GM19023 (cell line): ENCODE results near the gene SIRPG.
"Not testable (repeated sequence)": the region's sequence is repeated elsewhere in the genome, so short reads cannot be mapped to it uniquely, and the experiment has no call there.

Experiments
- ATAC-seq: cut with Tn5 transposase; IDR thresholded peaks from one replicate; pipeline ENCODE4 v1.9.1; 2021; ENCODE audit warnings: mild to moderate bottlenecking, moderate library complexity; ENCODE audit not compliant: unreplicated experiment

SIRPG gene

GRCh38 chr20:1657556-1658334 lies at the start of gene SIRPG:
SIRPG (minus strand) TSS chr20:1657779; CDS start chr20:1657714, 65 bp downstream.
- no peak for ATAC-seq

- ATAC-seq = not testable (repeated sequence)
Observed at GRCh38 chr20:1706887-1707286, 49.3 kb upstream of the SIRPG start.

GRCh38 chr20:1706079-1706478 lies 48.5 kb upstream of the SIRPG start:
- no peak for ATAC-seq

- ATAC-seq = no peak
Observed at GRCh38 chr20:1702855-1703254, 45.3 kb upstream of the SIRPG start.

GRCh38 chr20:1702328-1702727 lies 44.7 kb upstream of the SIRPG start:
- no peak for ATAC-seq

GRCh38 chr20:1700990-1701389 lies 43.4 kb upstream of the SIRPG start:
- ATAC-seq = no peak

GRCh38 chr20:1697592-1697991 lies 40.0 kb upstream of the SIRPG start:
- no peak for ATAC-seq

GRCh38 chr20:1696521-1697209 lies 39.1 kb upstream of the SIRPG start:
- ATAC-seq = no peak

GRCh38 chr20:1694672-1695071 lies 37.1 kb upstream of the SIRPG start:
- ATAC-seq = no peak

- no peak for ATAC-seq
Observed at GRCh38 chr20:1693427-1693826, 35.8 kb upstream of the SIRPG start.

GRCh38 chr20:1689721-1690120 lies 32.1 kb upstream of the SIRPG start:
- ATAC-seq = no peak

- ATAC-seq = no peak
Observed at GRCh38 chr20:1688886-1689538, 31.4 kb upstream of the SIRPG start.

- ATAC-seq = no peak
Observed at GRCh38 chr20:1687053-1687452, 29.5 kb upstream of the SIRPG start.

GRCh38 chr20:1686151-1686748 lies 28.7 kb upstream of the SIRPG start:
- no peak for ATAC-seq

- ATAC-seq = no peak
Observed at GRCh38 chr20:1685304-1686052, 27.9 kb upstream of the SIRPG start.

GRCh38 chr20:1684872-1685271 lies 27.3 kb upstream of the SIRPG start:
- ATAC-seq = no peak

- ATAC-seq = no peak
Observed at GRCh38 chr20:1676650-1677049, 19.1 kb upstream of the SIRPG start.

- ATAC-seq = no peak
Observed at GRCh38 chr20:1674990-1675780, 17.6 kb upstream of the SIRPG start.

- no peak for ATAC-seq
Observed at GRCh38 chr20:1674361-1674760, 16.8 kb upstream of the SIRPG start.

- ATAC-seq = no peak
Observed at GRCh38 chr20:1673424-1673823, 15.8 kb upstream of the SIRPG start.
